Mononuclear cell (primary cell): ENCODE results near the gene CXCL5. TPM values are rescaled to one million over a fixed set of nuclear protein-coding genes. Genes with fewer than 3 reads are reported as not detected.
"Not testable (repeated sequence)": the region's sequence is repeated elsewhere in the genome, so short reads cannot be mapped to it uniquely, and the experiment has no call there.

ENCODE experiments used
- H3K27me3 ChIP-seq: 2 replicates; pipeline ENCODE4 v1.6.0; 2011; ENCODE audit warnings: low read length, control low read depth; ENCODE audit not compliant: insufficient read depth
- H3K4me1 ChIP-seq: 2 replicates; pipeline ENCODE4 v1.5.1; 2011; ENCODE audit warnings: mild to moderate bottlenecking, low read length, control low read depth; ENCODE audit not compliant: insufficient read depth
- H3K4me3 ChIP-seq: 2 replicates; pipeline ENCODE4 v1.5.1; 2011; ENCODE audit warnings: mild to moderate bottlenecking, low read length, moderate library complexity
- H3K9me3 ChIP-seq: 2 replicates; pipeline ENCODE4 v1.5.1; 2011; ENCODE audit warnings: low read depth, mild to moderate bottlenecking, control low read depth, low read length
- total RNA-seq: library from RNA; depleted of rRNA; stranded (reverse); fragments of >200 nt; gene quantifications from one replicate; pipeline ENCODE4 v1.2.3, GENCODE V29; 2012

CXCL5 gene
- total RNA-seq, 1 donor = 9.6 TPM

DNA sequence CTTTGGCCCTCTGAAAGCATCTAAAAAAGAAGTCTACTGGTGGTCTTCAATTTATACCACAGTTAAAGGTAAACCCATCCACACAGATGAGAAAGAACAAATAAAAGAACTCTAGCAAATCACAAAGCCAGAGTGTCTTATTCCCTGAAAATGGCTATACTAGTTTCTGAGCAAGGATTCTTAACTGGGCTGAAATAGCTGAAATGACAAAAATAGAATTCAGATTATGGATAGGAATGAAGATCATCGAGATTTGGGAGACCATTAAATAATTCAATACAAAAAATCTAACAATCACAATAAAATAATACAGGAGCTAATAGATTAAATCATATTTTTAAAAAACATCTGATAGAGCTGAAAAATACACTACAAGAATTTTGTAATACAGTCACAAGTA is 28.5 kb downstream of the CXCL5 start:
- no peaks in the 10 kb centered on the region for H3K4me1 ChIP-seq
- no peak overlapping the region for H3K4me3 ChIP-seq
- peaks cover 34% of the 10 kb centered on the region for H3K9me3 ChIP-seq

DNA sequence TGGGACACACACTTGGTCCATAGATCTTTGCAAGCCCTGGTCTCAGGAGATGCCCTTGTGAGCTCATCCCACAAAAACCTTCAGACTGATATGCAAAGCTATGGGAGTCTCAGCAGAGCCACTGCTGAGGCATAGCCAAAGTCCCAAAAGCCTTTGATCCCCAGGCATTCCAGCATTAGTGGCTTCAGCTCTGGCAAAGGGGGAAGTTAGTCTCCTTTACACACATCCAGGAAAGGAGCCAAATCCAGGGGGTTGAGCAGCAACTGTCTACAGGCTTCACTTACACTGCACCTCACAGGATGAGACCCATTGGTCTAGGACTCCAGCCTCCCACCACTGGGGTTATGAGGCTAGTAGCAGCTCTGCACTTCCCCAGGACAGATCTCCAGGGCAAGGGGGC is 30.6 kb downstream of the CXCL5 start:
- H3K4me3 ChIP-seq = no peak overlapping the region
- peaks cover 18% of the 10 kb centered on the region for H3K9me3 ChIP-seq
- no peaks in the 10 kb centered on the region for H3K4me1 ChIP-seq
- H3K27me3 ChIP-seq = no peaks in the 10 kb centered on the region

More for the DNA sequence above, 28.5 kb downstream of the CXCL5 start:
- no peaks in the 10 kb centered on the region for H3K27me3 ChIP-seq

DNA sequence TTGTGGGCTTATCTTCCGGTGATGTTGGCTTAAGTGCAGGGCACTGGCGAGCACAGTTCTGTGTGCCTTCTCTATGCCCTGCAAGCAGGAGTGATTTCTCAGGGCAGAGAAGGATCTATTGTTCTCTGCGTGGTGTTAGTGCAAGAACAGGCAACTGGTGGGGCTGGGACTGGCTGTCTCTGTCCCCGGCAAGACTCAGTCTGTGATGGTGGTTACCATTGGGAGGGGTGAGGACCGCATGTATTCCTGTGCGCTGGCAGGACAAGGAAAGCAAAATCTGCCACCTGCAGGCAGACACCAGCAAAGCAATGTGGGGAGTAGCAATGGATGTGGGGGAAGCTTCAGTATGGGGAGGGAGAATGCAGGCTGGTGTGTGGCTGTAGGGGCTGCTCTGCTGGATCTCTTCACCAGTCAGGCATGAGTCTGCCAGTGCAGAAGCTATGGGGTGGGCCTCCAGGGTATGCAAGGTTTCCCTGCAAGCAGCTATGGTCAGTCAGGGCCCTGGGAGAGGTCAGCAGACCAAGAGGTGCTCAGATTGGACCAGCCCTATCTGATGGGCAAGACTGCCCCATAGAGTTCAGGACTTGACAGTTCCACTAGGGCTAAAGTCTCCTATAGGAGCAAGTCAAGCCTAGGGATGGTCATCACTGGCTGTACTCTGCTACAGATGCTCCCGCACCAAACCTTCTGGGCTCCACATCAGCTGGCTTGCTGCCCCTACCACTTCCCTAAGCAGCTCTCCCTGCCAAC is 33.4 kb downstream of the CXCL5 start:
- peaks cover 2% of the 10 kb centered on the region for H3K9me3 ChIP-seq
- H3K4me3 ChIP-seq = no peak overlapping the region
- H3K4me1 ChIP-seq = no peaks in the 10 kb centered on the region
- no peaks in the 10 kb centered on the region for H3K27me3 ChIP-seq

DNA sequence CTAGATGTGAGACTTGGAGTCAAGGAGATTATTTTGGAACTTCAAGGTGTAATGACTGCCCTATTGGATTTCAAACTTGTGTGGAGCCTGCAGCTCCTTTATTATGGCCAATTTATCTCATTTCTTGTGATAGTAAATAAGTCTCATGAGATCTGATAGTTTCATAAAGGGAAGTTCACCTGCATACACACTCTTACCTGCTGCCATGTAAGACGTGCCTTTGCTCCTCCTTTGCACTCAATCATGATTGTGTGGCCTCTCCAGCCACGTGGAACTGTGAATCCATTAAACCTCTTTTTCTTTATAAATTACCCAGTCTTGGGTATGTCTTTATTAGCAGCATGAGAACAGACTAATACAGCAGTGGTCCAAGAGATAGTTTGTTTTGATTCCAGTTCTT is 35.8 kb downstream of the CXCL5 start:
- H3K4me3 ChIP-seq = no peak overlapping the region
- H3K27me3 ChIP-seq = no peaks in the 10 kb centered on the region
- H3K9me3 ChIP-seq = no peaks in the 10 kb centered on the region
- no peaks in the 10 kb centered on the region for H3K4me1 ChIP-seq

DNA sequence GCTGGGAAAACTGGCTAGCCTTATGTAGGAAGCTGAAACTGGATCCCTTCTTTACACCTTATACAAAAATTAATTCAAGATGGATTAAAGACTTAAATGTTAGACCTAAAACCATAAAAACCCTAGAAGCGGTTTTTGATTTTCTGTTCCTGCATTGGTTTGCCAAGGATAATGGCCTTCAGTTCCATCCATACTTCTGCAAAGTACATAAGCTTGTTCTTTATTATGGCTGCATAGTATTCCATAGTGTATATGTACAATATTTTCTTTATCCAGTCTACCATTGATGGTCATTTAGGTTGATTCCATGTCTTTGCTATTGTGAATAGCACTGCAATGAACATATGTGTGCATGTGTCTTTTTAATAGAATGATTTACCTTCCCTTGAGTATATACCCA is 39.4 kb downstream of the CXCL5 start:
- not testable (repeated sequence) for H3K9me3 ChIP-seq, H3K27me3 ChIP-seq, H3K4me3 ChIP-seq, H3K4me1 ChIP-seq

DNA sequence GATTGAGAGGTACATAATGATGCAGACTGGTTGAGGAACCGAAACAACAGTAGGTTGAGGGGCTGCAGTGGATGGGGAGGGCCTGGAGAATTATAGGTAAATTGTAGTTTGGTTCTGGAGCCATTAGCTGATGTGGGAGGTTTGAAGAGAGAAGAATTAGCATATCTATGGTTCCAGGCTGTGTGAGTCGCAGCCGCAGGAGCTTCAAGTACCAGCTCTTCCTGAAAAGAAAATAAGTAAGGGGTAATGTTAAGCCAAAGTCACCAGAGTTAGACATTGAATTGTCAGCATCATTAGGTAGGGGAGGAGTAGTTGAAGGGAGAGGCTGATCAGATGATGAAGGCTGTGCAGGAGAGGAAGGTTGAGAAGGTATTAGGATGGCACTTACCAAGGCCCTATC is 46.1 kb downstream of the CXCL5 start:
- Histone ChIP-seq H3K4me1 (no peaks in the 10 kb centered on the region), H3K27me3 (no peaks in the 10 kb centered on the region), H3K4me3 (no peak overlapping the region), H3K9me3 (no peaks in the 10 kb centered on the region)

DNA sequence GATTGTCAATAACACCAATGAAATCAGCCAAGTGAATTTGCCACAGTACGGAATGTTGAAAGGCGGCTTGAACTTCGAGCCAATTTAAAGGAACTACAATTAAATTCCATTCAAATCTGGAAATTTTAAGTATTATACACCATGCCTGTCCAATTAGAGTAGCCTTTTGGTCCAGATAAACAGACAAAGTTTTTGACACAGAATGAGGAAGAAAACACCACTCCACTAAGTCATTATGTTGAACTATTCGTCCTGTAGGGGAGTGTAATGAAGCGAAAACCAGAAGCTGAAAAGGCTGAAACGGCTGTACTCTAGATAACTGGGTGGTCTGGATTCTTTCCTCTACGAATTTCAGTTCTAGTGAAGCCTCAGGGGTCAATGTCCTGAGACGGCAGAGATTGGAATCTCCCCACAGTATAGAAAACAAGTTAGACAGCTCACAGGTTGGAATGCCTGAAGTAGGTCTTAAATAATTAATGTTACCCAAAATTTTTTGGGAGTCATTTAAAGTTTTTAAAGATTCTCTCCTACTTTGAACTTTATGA is 48.0 kb downstream of the CXCL5 start:
- H3K27me3 ChIP-seq = not testable (repeated sequence)

DNA sequence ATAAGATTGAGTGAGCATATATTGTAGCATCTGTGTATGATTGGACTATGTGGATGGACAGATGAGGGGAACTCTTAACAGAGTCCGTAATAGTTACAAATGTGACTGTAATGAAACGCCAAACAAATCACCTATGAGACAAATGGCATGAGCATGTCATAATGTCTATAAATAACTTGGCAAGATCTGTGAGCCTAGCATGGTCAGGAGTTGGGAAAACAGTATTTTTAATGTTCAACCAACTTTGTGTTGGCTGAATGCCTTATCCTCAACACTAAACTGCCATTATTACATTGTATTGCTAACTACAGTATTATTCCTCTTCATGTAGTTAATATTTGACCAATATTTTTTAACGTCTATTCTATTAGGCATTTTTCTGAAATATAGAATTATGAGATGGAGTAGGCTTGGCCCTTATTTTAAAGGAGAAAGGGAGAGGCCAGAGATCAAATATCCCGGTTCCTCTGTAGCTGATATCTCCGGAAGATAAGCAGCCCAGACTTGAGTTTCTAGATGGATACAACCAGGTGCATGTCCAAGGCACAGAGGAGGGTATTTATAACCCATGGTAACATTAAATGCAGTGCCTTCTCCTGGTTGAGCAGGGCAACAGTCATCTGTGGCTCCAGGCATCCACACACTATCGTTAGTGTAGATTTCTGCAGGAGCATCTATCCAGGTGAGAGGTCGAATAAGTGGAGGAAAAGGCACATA is 49.3 kb downstream of the CXCL5 start:
- Histone ChIP-seq H3K9me3 (no peaks in the 10 kb centered on the region), H3K4me1 (no peaks in the 10 kb centered on the region)

More for the DNA sequence above, 48.0 kb downstream of the CXCL5 start:
- not testable (repeated sequence) for H3K9me3 ChIP-seq, H3K4me3 ChIP-seq, H3K4me1 ChIP-seq

DNA sequence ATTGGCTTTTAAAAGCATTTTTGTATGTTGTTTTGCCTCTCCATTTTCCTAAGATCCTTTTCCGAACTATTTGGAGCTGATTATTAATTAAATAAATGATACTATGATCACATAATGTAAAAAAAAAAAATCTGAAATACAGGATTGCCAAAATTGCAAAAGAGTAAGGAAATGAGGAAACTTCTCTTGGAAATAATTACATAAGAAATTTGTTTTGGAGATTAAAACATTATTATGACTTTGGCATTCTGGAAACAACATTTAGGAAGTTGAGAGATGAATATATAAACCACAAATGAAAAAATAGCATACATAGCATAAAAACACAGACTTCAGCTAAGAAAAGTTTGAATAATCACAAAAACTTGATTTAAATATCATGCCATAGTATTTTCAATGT is 50.2 kb downstream of the CXCL5 start:
- peaks cover 29% of the 10 kb centered on the region for H3K27me3 ChIP-seq
- H3K4me1 ChIP-seq = no peaks in the 10 kb centered on the region
- no peak overlapping the region for H3K4me3 ChIP-seq
- no peaks in the 10 kb centered on the region for H3K9me3 ChIP-seq

More for the DNA sequence above, 49.3 kb downstream of the CXCL5 start:
- H3K4me3 ChIP-seq = no peak overlapping the region
- peaks cover 21% of the 10 kb centered on the region for H3K27me3 ChIP-seq

DNA sequence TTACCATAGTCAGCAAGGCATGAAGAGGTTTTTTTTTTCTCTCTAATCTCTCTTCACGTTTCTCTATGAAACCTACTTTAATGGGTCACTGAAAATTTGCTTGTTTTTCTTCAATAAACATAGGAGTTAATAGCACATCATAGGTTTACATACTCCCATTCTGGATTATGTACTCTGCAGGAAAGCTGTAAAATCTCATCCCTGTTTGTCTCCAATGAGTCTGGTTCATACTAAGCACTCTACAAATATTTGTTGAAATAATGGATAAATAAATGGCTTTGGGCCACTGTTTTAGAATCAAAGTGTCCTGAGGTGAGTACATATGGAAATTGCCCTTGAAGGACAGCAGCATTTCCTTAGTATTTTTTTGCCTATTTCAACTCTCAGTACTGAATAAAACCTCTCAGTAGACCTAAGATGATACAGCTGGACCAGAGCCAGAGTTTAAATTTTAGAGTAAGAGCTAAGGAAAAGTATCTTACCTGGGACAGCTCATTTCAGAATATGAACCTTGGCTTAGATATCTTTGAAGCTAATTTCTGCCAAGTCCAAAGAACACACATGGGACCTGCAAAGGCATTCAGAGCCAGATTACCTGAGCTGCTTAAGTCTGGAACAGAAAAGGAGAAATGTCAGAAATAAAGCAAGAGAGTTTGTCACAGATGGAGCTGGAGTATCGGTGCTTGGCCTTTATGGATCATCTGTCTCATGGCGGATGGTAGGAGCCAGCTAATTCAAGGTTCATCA is 51.1 kb downstream of the CXCL5 start:
- Histone ChIP-seq H3K4me3 (no peak overlapping the region), H3K4me1 (no peaks in the 10 kb centered on the region)

DNA sequence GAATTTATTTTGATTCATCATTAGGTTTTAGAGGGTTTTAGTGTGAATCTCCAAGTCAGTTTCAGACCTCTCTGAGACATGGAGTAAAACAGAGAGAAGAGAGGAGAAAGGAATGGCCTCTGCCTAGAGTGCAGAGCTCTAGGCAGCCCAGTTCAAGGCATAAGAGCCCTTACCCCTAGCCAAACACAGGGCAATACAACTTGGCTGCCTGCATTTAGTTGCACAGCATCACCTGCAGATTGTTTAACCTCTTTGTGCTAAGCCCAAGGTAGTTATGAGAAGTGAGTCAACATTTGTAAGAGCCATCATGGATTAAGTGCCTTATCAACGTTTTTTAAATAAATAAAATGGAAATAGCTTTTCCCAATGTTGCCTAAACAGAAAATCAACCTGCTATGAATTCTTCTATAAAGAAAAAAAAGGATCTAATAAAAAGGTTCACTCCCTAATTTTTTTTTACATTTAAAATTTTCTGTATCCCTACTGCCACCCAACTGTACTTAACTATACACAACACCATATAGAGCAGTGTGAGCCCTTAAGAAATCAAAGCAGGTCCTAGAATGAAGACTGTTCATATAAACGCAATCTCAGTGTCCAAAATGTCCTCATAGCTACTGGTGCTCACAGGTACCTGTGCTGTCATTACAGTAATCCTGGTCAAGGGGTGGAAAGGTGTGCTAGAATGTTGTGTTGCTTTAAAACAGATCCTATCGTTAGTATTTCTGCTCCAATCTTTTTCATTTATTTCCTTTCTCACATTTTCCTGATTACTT is 52.6 kb downstream of the CXCL5 start:
- Histone ChIP-seq H3K4me1 (no peaks in the 10 kb centered on the region), H3K4me3 (no peak overlapping the region), H3K9me3 (no peaks in the 10 kb centered on the region), H3K27me3 (peaks cover 36% of the 10 kb centered on the region)

More for the DNA sequence above, 51.1 kb downstream of the CXCL5 start:
- no peaks in the 10 kb centered on the region for H3K9me3 ChIP-seq
- peaks cover 36% of the 10 kb centered on the region for H3K27me3 ChIP-seq

Other genes starting within 250 kb of the CXCL5 start
- not detected for gene CXCL6, start 162.0 kb downstream of the CXCL5 start, total RNA-seq
- gene PF4V1, start 145.4 kb downstream of the CXCL5 start, total RNA-seq = 17.6 TPM
- 9.3 TPM for gene CXCL1, start 129.3 kb downstream of the CXCL5 start, total RNA-seq
- gene PF4, start 16.6 kb downstream of the CXCL5 start, total RNA-seq = 270 TPM
- gene PPBP, start 10.5 kb downstream of the CXCL5 start, total RNA-seq = 1,528 TPM
- 46.6 TPM for gene CXCL3, start 40.0 kb upstream of the CXCL5 start, total RNA-seq
- 264 TPM for gene CXCL2, start 100.5 kb upstream of the CXCL5 start, total RNA-seq
- gene MTHFD2L, start 159.4 kb upstream of the CXCL5 start, total RNA-seq = 20.1 TPM